SK-N-MC (cell line): ENCODE data around the gene SEC61B.

ENCODE experiments used
- EZH2 ChIP-seq: fragments of 200-600 bp; sonication (generic); IDR thresholded peaks from one replicate; pipeline ENCODE4 v1.6.1; 2017; ENCODE audit warnings: antibody characterized with exemption
- FOXP2 ChIP-seq: optimal IDR thresholded peaks from 2 replicates; pipeline ENCODE3; 2011; ENCODE audit warnings: mild to moderate bottlenecking, moderate library complexity; ENCODE audit not compliant: insufficient read depth; ENCODE audit errors: extremely low read length, control extremely low read depth
- POLR2AphosphoS5 ChIP-seq: IDR thresholded peaks from 2 replicates; pipeline ENCODE4 v1.6.1; 2012; ENCODE audit warnings: mild to moderate bottlenecking, low read depth, low read length, borderline replicate concordance

DNA sequence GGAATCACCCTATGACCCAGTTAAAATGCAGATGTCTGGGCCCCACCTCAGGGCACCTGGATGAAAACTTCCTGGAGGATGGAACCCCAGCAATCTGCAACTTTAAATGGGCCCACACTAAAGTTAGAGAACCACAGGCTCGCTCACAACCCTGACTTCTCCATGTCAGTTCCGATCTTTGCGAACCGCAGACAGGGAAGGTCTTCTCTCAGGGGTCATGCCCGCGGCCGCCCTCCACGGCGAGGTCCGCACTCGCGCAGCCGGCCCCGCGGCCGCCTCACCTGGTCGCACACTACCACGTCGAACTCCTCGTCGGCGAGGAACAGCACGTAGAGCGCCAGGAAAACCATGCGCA lies 839 bp upstream of the SEC61B start:
- TF ChIP-seq POLR2AphosphoS5 (no peak), EZH2 (no peak), FOXP2 (no peak)
